Stimulated activated effector memory CD8-positive, alpha-beta T cell treated with anti-CD3 and anti-CD28 coated beads, Interleukin-12 subunit alpha, Interleukin-12 subunit beta, amount 100 ng/mL, for 72 hours (primary cell): ENCODE results near the gene KCTD20.

Source experiments
- ATAC-seq: fragments of 150-1000 bp; cut with Tn5 transposase; 2 replicates; pipeline ENCODE4 v1.10.0; 2021
- DNase-seq, 2 donors: peaks; one replicate each; pipeline ENCODE4 v3.0.0; 2021 to 2022; ENCODE audit warnings: low spot score in 2 of 2
- H3K27ac Mint-ChIP-seq: one replicate; pipeline ENCODE4 v1.8.0; 2022; ENCODE audit warnings: mild to moderate bottlenecking, mixed read lengths
- H3K36me3 Mint-ChIP-seq: one replicate; pipeline ENCODE4 v1.8.0; 2022; ENCODE audit warnings: mild to moderate bottlenecking, mixed read lengths
- H3K4me1 Mint-ChIP-seq: one replicate; pipeline ENCODE4 v1.8.0; 2022; ENCODE audit warnings: mixed read lengths
- H3K4me3 Mint-ChIP-seq: one replicate; pipeline ENCODE4 v1.8.0; 2022; ENCODE audit warnings: mild to moderate bottlenecking, mixed read lengths
- H3K9me3 Mint-ChIP-seq: one replicate; pipeline ENCODE4 v1.8.0; 2022; ENCODE audit warnings: mixed read lengths

Gene KCTD20

GRCh38 chr6:36499918-36500317 lies 57.1 kb downstream of the KCTD20 start:
- peaks cover 1% of the 10 kb centered on the region for H3K4me1 Mint-ChIP-seq
- ATAC-seq = no peak
- DNase-seq = no peak
- no peak overlapping the region for H3K4me3 Mint-ChIP-seq
- H3K9me3 Mint-ChIP-seq = no peaks in the 10 kb centered on the region
- no peak overlapping the region for H3K27ac Mint-ChIP-seq
- peaks cover 98% of the 10 kb centered on the region for H3K36me3 Mint-ChIP-seq

- ATAC-seq (no peak), DNase-seq (no peak)
Measured at GRCh38 chr6:36501686-36502085, 58.9 kb downstream of the KCTD20 start.

GRCh38 chr6:36504181-36504580 lies 61.4 kb downstream of the KCTD20 start:
- H3K36me3 Mint-ChIP-seq = peaks cover 90% of the 10 kb centered on the region
- H3K27ac Mint-ChIP-seq = peak overlapping the region; percentile 35
- DNase-seq (no peak), ATAC-seq (no peak)
- peaks cover 25% of the 10 kb centered on the region for H3K4me1 Mint-ChIP-seq
- no peak overlapping the region for H3K4me3 Mint-ChIP-seq
- no peaks in the 10 kb centered on the region for H3K9me3 Mint-ChIP-seq

More at GRCh38 chr6:36501686-36502085, 58.9 kb downstream of the KCTD20 start:
- Mint-ChIP-seq H3K9me3 (no peaks in the 10 kb centered on the region), H3K4me3 (no peak overlapping the region), H3K27ac (no peak overlapping the region), H3K4me1 (peaks cover 17% of the 10 kb centered on the region), H3K36me3 (peaks cover 98% of the 10 kb centered on the region)

- ATAC-seq = no peak
- Mint-ChIP-seq H3K36me3 (peaks cover 89% of the 10 kb centered on the region), H3K4me1 (peaks cover 25% of the 10 kb centered on the region), H3K9me3 (no peaks in the 10 kb centered on the region), H3K27ac (peak overlapping the region; percentile 30), H3K4me3 (no peak overlapping the region)
- DNase-seq = no peak
Measured at GRCh38 chr6:36504982-36505381, 62.2 kb downstream of the KCTD20 start.

GRCh38 chr6:36505744-36506534 lies 63.1 kb downstream of the KCTD20 start:
- DNase-seq = no peak
- Mint-ChIP-seq H3K36me3 (peaks cover 88% of the 10 kb centered on the region), H3K4me1 (peaks cover 25% of the 10 kb centered on the region), H3K4me3 (no peak overlapping the region), H3K27ac (peak overlapping the region; percentile 30), H3K9me3 (no peaks in the 10 kb centered on the region)
- ATAC-seq = no peak

GRCh38 chr6:36506611-36507010 lies 63.8 kb downstream of the KCTD20 start:
- no peak for ATAC-seq
- H3K9me3 Mint-ChIP-seq = no peaks in the 10 kb centered on the region
- peaks cover 88% of the 10 kb centered on the region for H3K36me3 Mint-ChIP-seq
- no peak for DNase-seq
- H3K4me3 Mint-ChIP-seq = no peak overlapping the region
- H3K27ac Mint-ChIP-seq = peak overlapping the region; percentile 30
- peaks cover 25% of the 10 kb centered on the region for H3K4me1 Mint-ChIP-seq

- no peak for ATAC-seq
- peaks cover 88% of the 10 kb centered on the region for H3K36me3 Mint-ChIP-seq
Measured at GRCh38 chr6:36508532-36508931, 65.7 kb downstream of the KCTD20 start.

GRCh38 chr6:36510365-36510764 lies 67.6 kb downstream of the KCTD20 start:
- Mint-ChIP-seq H3K27ac (no peak overlapping the region), H3K36me3 (peaks cover 90% of the 10 kb centered on the region), H3K9me3 (no peaks in the 10 kb centered on the region), H3K4me1 (peaks cover 25% of the 10 kb centered on the region), H3K4me3 (no peak overlapping the region)
- ATAC-seq (no peak), DNase-seq (no peak)

More at GRCh38 chr6:36508532-36508931, 65.7 kb downstream of the KCTD20 start:
- Mint-ChIP-seq H3K9me3 (no peaks in the 10 kb centered on the region), H3K27ac (no peak overlapping the region), H3K4me1 (peaks cover 25% of the 10 kb centered on the region), H3K4me3 (no peak overlapping the region)
- no peak for DNase-seq

- H3K27ac Mint-ChIP-seq = peak overlapping the region; percentile 64
- H3K4me1 Mint-ChIP-seq = peaks cover 16% of the 10 kb centered on the region
- no peaks in the 10 kb centered on the region for H3K9me3 Mint-ChIP-seq
- DNase-seq (no peak), ATAC-seq (peak; percentile 74)
- H3K4me3 Mint-ChIP-seq = no peak overlapping the region
- peaks cover 94% of the 10 kb centered on the region for H3K36me3 Mint-ChIP-seq
Measured at GRCh38 chr6:36514554-36515456, 72.0 kb downstream of the KCTD20 start.

- Mint-ChIP-seq H3K4me1 (peaks cover 16% of the 10 kb centered on the region), H3K9me3 (no peaks in the 10 kb centered on the region), H3K27ac (peak overlapping the region; percentile 64), H3K4me3 (no peak overlapping the region), H3K36me3 (peaks cover 95% of the 10 kb centered on the region)
- ATAC-seq (no peak), DNase-seq (no peak)
Measured at GRCh38 chr6:36515844-36516243, 73.0 kb downstream of the KCTD20 start.

GRCh38 chr6:36516559-36516958 lies 73.8 kb downstream of the KCTD20 start:
- peaks cover 16% of the 10 kb centered on the region for H3K4me1 Mint-ChIP-seq
- DNase-seq (no peak), ATAC-seq (no peak)
- peaks cover 95% of the 10 kb centered on the region for H3K36me3 Mint-ChIP-seq
- no peaks in the 10 kb centered on the region for H3K9me3 Mint-ChIP-seq
- no peak overlapping the region for H3K4me3 Mint-ChIP-seq
- H3K27ac Mint-ChIP-seq = peak overlapping the region; percentile 35

GRCh38 chr6:36516988-36517387 lies 74.2 kb downstream of the KCTD20 start:
- no peaks in the 10 kb centered on the region for H3K9me3 Mint-ChIP-seq
- peak overlapping the region; percentile 35 for H3K27ac Mint-ChIP-seq
- H3K4me1 Mint-ChIP-seq = peaks cover 16% of the 10 kb centered on the region
- DNase-seq (no peak), ATAC-seq (no peak)
- H3K36me3 Mint-ChIP-seq = peaks cover 95% of the 10 kb centered on the region
- H3K4me3 Mint-ChIP-seq = no peak overlapping the region

GRCh38 chr6:36517408-36517807 lies 74.6 kb downstream of the KCTD20 start:
- DNase-seq = no peak
- no peak for ATAC-seq
- H3K27ac Mint-ChIP-seq = peak overlapping the region; percentile 35
- no peaks in the 10 kb centered on the region for H3K9me3 Mint-ChIP-seq
- H3K4me3 Mint-ChIP-seq = no peak overlapping the region
- H3K36me3 Mint-ChIP-seq = peaks cover 95% of the 10 kb centered on the region
- H3K4me1 Mint-ChIP-seq = peaks cover 16% of the 10 kb centered on the region

- ATAC-seq (no peak), DNase-seq (no peak)
- peaks cover 95% of the 10 kb centered on the region for H3K36me3 Mint-ChIP-seq
- H3K4me1 Mint-ChIP-seq = peaks cover 16% of the 10 kb centered on the region
- H3K27ac Mint-ChIP-seq = peak overlapping the region; percentile 7
- no peak overlapping the region for H3K4me3 Mint-ChIP-seq
- H3K9me3 Mint-ChIP-seq = no peaks in the 10 kb centered on the region
Measured at GRCh38 chr6:36519352-36519751, 76.6 kb downstream of the KCTD20 start.

GRCh38 chr6:36523451-36523850 lies 80.7 kb downstream of the KCTD20 start:
- peaks cover 17% of the 10 kb centered on the region for H3K4me1 Mint-ChIP-seq
- no peak overlapping the region for H3K27ac Mint-ChIP-seq
- DNase-seq (no peak), ATAC-seq (no peak)
- H3K4me3 Mint-ChIP-seq = no peak overlapping the region
- H3K36me3 Mint-ChIP-seq = peaks cover 92% of the 10 kb centered on the region
- H3K9me3 Mint-ChIP-seq = no peaks in the 10 kb centered on the region
